Activated CD8-positive, alpha-beta T cell treated with anti-CD3 and anti-CD28 coated beads, Interleukin-2, amount 10 ng/mL, durations not matched to agents 7 days and 5 days (primary cell): ENCODE data around the gene GALNT5. TPM values are rescaled to one million over a fixed set of nuclear protein-coding genes. Genes with fewer than 3 reads are reported as not detected.

Experiments used
- ATAC-seq: fragments of 150-1000 bp; cut with Tn5 transposase; one replicate; pipeline ENCODE4 v1.10.0; 2021; ENCODE audit warnings: moderate library complexity
- CTCF ChIA-PET: fragments of 350-600 bp; sonication (Branson Sonifier 250); formaldehyde crosslinking; loops from one replicate; lab custom pipeline; 2021; ENCODE audit warnings: antibody characterized with exemption; lab: Charles Lee
- POLR2A ChIA-PET: fragments of 350-600 bp; sonication (Branson Sonifier 250); formaldehyde crosslinking; loops from one replicate; lab custom pipeline; 2021; ENCODE audit warnings: antibody characterized with exemption; lab: Charles Lee
- DNase-seq: peaks from one replicate; pipeline ENCODE4 v3.0.0-alpha.2; 2020
- H3K27ac Mint-ChIP-seq: one replicate; pipeline ENCODE4 v1.8.0; 2021; ENCODE audit warnings: mild to moderate bottlenecking, mixed read lengths
- H3K27me3 Mint-ChIP-seq: one replicate; pipeline ENCODE4 v1.8.0; 2021; ENCODE audit warnings: low read depth, mixed read lengths
- H3K36me3 Mint-ChIP-seq: one replicate; pipeline ENCODE4 v1.8.0; 2021; ENCODE audit warnings: low read depth, mixed read lengths
- H3K4me1 Mint-ChIP-seq: one replicate; pipeline ENCODE4 v1.8.0; 2021; ENCODE audit warnings: low read depth, mixed read lengths
- H3K4me3 Mint-ChIP-seq: one replicate; pipeline ENCODE4 v1.8.0; 2021; ENCODE audit warnings: mild to moderate bottlenecking, mixed read lengths
- H3K9me3 Mint-ChIP-seq: one replicate; pipeline ENCODE4 v1.8.0; 2022; ENCODE audit warnings: mixed read lengths; ENCODE audit not compliant: insufficient read depth
- total RNA-seq, 2 experiments: library from RNA; stranded (reverse); gene quantifications; one replicate each; pipeline ENCODE4 v1.2.3, GENCODE V29; 2021

Gene GALNT5
- total RNA-seq, 2 experiments from 2014 or later: not detected

DNA sequence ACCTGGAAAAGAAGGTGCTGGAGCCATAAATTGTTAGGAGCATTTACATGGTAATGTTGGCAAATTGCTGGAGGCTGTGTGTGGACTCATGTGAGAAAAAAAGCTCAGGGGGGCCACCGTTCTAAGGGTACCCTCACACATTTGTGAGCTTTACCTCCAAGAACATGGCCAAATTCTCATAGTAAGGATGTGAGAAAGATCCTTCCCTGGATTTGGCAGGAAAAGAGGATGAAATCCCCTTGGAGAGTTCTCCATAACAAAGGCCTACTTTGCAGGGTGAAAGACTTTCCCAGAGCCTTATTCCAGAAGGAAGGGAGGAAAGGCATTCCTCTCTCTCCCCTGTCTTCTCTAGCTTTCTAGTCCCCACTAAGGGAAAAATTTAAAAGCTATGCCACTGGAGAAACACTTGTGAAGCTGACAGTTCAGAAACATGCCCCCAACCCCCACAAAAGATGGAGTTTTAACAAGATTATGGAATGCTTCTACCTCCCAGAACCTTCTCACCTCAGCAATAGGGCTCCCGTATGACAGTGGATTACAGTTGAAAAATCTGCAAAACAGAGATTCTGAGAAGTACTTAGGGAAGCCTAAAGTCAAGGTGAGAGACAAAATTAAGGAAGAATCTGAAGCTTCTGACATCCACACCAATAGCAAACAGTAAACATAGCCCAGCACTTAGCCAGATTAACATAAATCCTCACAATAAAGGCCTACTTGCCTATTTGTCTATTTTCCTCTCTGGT is 88.3 kb downstream of the GALNT5 start:
- ATAC-seq (no peak), DNase-seq (no peak)
- peaks cover 14% of the 10 kb centered on the region for H3K4me1 Mint-ChIP-seq
- H3K27ac Mint-ChIP-seq: no peak overlapping the region
- peaks cover 56% of the 10 kb centered on the region for H3K36me3 Mint-ChIP-seq
- H3K9me3 Mint-ChIP-seq: peaks cover 49% of the 10 kb centered on the region
- no peak overlapping the region for H3K4me3 Mint-ChIP-seq
- CTCF ChIA-PET: interaction anchor here (0.6 to 8.7 kb wide), 8 partner anchors 10 to 417 kb away, joined by 3 to 151 read pairs (median 4); no protein-coding TSS in a partner anchor
- POLR2A ChIA-PET: no interaction called here
- no peaks in the 10 kb centered on the region for H3K27me3 Mint-ChIP-seq

DNA sequence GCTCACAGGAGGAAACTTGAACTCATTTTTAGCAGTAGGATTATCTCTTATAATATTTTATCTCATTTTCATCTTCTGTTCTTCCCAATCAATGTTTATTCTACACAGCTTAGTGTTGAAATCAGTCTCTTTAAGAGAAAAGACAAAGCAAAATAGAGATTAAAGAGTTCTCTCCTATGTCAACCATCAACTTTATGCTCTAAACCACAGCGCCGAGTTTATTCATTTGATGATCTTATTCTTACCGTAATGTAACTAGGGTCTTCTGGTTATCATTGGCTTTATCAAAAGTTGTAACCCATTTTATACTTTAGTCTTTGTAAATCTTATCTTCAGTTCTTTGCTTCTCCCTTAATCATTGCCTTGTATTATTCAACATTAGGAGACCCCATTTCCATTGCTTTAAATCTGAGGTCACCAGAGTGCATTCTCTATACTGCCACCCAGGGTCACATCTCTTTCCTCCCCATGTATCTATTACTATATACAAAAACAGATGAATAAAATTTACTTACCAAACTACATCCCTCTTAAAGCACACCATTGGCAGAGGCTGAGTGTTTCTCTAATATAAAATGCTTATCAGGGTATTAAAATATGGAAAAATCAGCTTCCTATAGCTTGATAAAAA is 90.9 kb downstream of the GALNT5 start:
- Mint-ChIP-seq H3K4me3 (no peak overlapping the region), H3K27ac (no peak overlapping the region), H3K9me3 (peaks cover 27% of the 10 kb centered on the region), H3K27me3 (no peaks in the 10 kb centered on the region), H3K36me3 (peaks cover 30% of the 10 kb centered on the region), H3K4me1 (peaks cover 14% of the 10 kb centered on the region)
- ChIA-PET POLR2A (interaction anchor here (1.1 kb wide), 1 partner anchor 21 kb away, joined by 3 read pairs; no protein-coding TSS in a partner anchor), CTCF (interaction anchor here (1.2 to 8.7 kb wide), 2 partner anchors 8 to 13 kb away, joined by 3 to 151 read pairs; no protein-coding TSS in a partner anchor)
- DNase-seq (no peak), ATAC-seq (no peak)

DNA sequence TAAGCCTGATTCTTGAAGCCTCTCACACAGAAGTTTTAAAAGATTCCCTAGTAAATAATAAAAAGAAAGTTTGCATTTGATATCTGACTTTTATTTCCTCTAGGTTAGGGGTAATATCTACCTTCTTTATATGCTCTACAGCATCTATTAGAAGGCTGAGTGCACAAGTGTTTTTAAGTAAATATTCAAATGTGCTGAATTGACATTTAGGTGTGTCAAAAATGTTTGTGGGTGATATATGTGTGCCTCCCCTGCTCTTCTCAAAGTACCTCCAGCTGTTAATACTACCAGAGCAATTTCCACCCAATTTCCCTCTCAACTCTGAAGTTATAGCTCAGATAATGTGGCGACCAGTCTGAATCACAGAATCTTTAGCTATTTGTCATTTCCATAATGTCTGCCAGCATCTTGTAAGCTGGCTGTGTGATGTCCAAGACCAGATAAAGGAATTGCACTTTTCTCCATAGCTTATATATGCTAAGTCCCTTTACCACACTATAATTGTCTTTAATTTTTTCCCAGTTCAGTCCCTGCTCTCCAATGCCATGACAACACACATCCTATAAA is 92.5 kb downstream of the GALNT5 start:
- H3K27me3 Mint-ChIP-seq: no peaks in the 10 kb centered on the region

DNA sequence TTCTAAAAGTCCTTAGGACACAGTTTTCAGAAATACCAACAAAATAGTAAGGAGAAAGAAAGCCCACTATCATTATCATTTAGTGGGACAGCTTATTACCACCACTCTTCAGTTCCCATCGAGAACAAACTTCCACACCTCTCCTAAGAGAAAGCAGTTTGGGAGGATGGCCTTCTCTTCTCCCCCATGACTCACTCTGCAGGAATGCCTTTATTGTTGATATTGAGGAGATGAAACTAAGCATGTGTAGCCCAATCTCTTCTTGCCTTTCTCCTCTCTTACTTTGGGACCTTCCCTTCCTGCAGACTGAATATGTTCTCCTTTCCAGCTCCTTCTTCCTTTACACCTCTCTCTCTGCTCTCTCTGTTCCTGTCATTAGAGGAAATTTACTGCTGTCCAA is 98.1 kb downstream of the GALNT5 start:
- H3K36me3 Mint-ChIP-seq: peaks cover 21% of the 10 kb centered on the region
- H3K4me1 Mint-ChIP-seq: no peaks in the 10 kb centered on the region
- H3K27ac Mint-ChIP-seq: no peak overlapping the region
- H3K4me3 Mint-ChIP-seq: no peak overlapping the region
- POLR2A ChIA-PET: interaction anchor here (0.8 kb wide), 1 partner anchor 9 kb away, joined by 3 read pairs; no protein-coding TSS in a partner anchor
- DNase-seq (no peak), ATAC-seq (no peak)
- H3K9me3 Mint-ChIP-seq: peaks cover 10% of the 10 kb centered on the region
- CTCF ChIA-PET: interaction anchor here (0.6 to 5.0 kb wide), 3 partner anchors 8 to 21 kb away, joined by 3 to 33 read pairs (median 3); no protein-coding TSS in a partner anchor
- no peaks in the 10 kb centered on the region for H3K27me3 Mint-ChIP-seq

More for the DNA sequence above, 92.5 kb downstream of the GALNT5 start:
- ChIA-PET POLR2A (interaction anchor here (0.7 kb wide), 1 partner anchor 70 kb away, joined by 3 read pairs; no protein-coding TSS in a partner anchor), CTCF (interaction anchor here (1.2 to 8.7 kb wide), 3 partner anchors 14 to 23 kb away, joined by 4 to 151 read pairs (median 6); no protein-coding TSS in a partner anchor)
- Mint-ChIP-seq H3K4me3 (no peak overlapping the region), H3K4me1 (peaks cover 14% of the 10 kb centered on the region), H3K27ac (no peak overlapping the region), H3K36me3 (peaks cover 18% of the 10 kb centered on the region), H3K9me3 (peaks cover 13% of the 10 kb centered on the region)
- ATAC-seq (no peak), DNase-seq (no peak)

DNA sequence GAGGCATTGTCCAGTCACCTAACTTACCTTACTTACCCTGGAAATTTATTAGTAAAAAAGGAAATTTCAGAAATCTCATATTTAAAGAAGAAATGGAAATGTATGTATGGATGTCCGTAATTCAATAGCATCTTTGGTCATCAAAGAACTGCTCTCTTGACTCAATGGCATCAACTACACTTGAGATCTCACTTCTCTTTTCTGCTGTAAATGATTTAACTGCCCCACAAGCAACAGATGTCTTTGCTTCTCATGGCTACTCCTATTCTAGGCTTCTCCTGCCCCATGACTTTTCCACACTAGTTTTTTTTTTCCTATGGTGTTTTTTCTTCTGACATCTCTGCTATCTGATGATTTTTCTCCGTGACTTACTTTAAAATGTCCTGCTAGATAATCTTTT is 102.1 kb downstream of the GALNT5 start:
- DNase-seq (no peak), ATAC-seq (no peak)
- Mint-ChIP-seq H3K9me3 (peaks cover 36% of the 10 kb centered on the region), H3K27me3 (no peaks in the 10 kb centered on the region), H3K4me1 (peaks cover 17% of the 10 kb centered on the region), H3K27ac (no peak overlapping the region), H3K4me3 (no peak overlapping the region), H3K36me3 (peaks cover 53% of the 10 kb centered on the region)
- CTCF ChIA-PET: interaction anchor here (5.0 kb wide), 1 partner anchor 23 kb away, joined by 33 read pairs; no protein-coding TSS in a partner anchor
- POLR2A ChIA-PET: no interaction called here

DNA sequence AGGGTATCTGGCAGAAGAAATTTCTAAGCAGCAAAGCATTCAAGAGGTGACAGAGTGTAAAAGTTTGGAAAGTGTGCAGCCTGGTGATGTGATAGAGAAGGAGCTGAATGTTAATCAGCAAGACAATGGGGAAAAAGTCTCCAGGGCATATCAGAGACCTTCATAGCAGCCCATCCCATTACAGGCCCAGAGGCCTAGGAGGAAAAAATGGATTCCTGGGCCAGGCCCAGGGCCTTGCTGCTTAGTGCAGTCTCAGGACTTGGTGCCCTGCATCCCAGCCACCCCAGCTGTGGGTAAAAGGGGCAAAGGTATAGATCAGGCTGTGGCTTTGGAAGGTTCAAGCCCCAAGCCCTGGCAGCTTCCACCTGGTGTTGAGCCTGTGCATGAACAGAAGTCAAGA is 104.0 kb downstream of the GALNT5 start:
- DNase-seq (no peak), ATAC-seq (no peak)
- peak overlapping the region; percentile 3 for H3K27ac Mint-ChIP-seq
- H3K4me3 Mint-ChIP-seq: no peak overlapping the region
- H3K36me3 Mint-ChIP-seq: peaks cover 62% of the 10 kb centered on the region
- peaks cover 28% of the 10 kb centered on the region for H3K4me1 Mint-ChIP-seq
- H3K9me3 Mint-ChIP-seq: peaks cover 39% of the 10 kb centered on the region
- no peaks in the 10 kb centered on the region for H3K27me3 Mint-ChIP-seq
- ChIA-PET POLR2A (no interaction called here), CTCF (no interaction called here)

DNA sequence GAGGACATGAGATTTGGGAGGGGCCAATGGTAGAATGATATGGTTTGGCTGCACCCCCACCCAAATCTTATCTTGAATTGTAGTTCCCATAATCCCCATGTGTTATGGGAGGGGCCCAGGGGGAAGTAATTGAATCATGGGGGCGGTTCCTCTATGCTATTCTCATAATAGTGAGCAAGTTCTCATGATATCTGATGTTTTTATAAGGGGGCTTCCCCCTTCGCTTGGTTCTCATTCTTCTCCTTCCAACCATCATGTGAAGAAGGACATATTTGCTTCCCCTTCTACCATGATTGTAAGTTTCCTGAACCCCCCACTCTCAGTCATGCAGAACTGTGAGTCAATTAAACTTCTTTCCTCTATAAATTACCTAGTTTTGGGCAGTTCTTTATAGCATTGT is 105.1 kb downstream of the GALNT5 start:
- Mint-ChIP-seq H3K9me3 (peaks cover 45% of the 10 kb centered on the region), H3K36me3 (peaks cover 66% of the 10 kb centered on the region), H3K4me1 (peaks cover 28% of the 10 kb centered on the region), H3K4me3 (no peak overlapping the region), H3K27me3 (no peaks in the 10 kb centered on the region), H3K27ac (no peak overlapping the region)
- ATAC-seq (no peak), DNase-seq (no peak)
- CTCF ChIA-PET: interaction anchor here (4.8 kb wide), 1 partner anchor 26 kb away, joined by 30 read pairs; no protein-coding TSS in a partner anchor
- POLR2A ChIA-PET: no interaction called here

DNA sequence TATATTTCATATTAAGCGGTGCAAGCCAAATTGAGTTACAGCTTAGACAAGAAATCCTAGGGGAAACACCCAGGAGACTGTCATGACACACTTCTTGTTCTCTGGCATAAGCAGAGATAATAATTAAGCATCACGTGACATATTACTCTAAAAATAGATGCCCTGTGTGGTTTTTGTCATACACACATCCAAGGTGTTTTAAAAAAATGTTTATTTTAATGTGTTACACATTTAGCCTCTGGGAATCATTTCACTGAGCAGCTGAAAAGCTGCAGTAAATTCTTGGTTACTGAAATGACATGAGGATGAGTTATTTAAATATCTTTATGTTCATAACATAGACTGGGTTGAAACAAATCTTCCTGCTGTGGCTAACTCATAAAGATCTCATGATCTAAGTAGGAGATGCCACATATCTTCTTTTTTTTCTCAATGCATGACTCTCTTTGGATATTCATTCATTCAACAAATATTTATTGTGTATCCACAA is 106.2 kb downstream of the GALNT5 start:
- Mint-ChIP-seq H3K4me1 (peaks cover 28% of the 10 kb centered on the region), H3K4me3 (peak overlapping the region; percentile 3), H3K27ac (peak overlapping the region; percentile 62), H3K36me3 (peaks cover 66% of the 10 kb centered on the region), H3K9me3 (peaks cover 46% of the 10 kb centered on the region), H3K27me3 (no peaks in the 10 kb centered on the region)
- ChIA-PET CTCF (interaction anchor here (1.1 to 4.8 kb wide), 4 partner anchors 11 to 36 kb away, joined by 3 to 30 read pairs (median 6); no protein-coding TSS in a partner anchor), POLR2A (interaction anchor here (0.7 kb wide), 1 partner anchor 41 kb away, joined by 3 read pairs; no protein-coding TSS in a partner anchor)
- peak; percentile 18 for ATAC-seq
- DNase-seq: no peak

Other genes starting within 250 kb of the GALNT5 start
- gene ERMN, start 68.1 kb downstream of the GALNT5 start, total RNA-seq: 1 to 10 TPM; 2.2 to 3.2 TPM
- gene CYTIP, start 186.4 kb downstream of the GALNT5 start, total RNA-seq: 100 to 1,000 TPM; 222 to 227 TPM